Left ventricle myocardium inferior (tissue), 1 donor: ENCODE data around the gene SRP68. TPM values are rescaled to one million over a fixed set of nuclear protein-coding genes. Genes with fewer than 3 reads are reported as not detected.
"Not testable (repeated sequence)": the region's sequence is repeated elsewhere in the genome, so short reads cannot be mapped to it uniquely, and the experiment has no call there.

Experiments used
- DNase-seq: peaks from one replicate; pipeline ENCODE4 v3.0.0-alpha.2; 2020
- H3K27ac ChIP-seq: fragments of 200-600 bp; replicated peaks from 2 replicates; pipeline ENCODE4 v1.8.0; 2021
- H3K27me3 ChIP-seq: fragments of 200-600 bp; 2 replicates; pipeline ENCODE4 v1.8.0; 2021; ENCODE audit warnings: low read depth
- H3K36me3 ChIP-seq: fragments of 200-600 bp; 2 replicates; pipeline ENCODE4 v1.8.0; 2021
- H3K4me1 ChIP-seq: fragments of 200-600 bp; 2 replicates; pipeline ENCODE4 v1.8.0; 2021
- H3K4me3 ChIP-seq: fragments of 200-600 bp; 2 replicates; pipeline ENCODE4 v1.8.0; 2021; ENCODE audit warnings: mild to moderate bottlenecking, moderate library complexity
- H3K9me3 ChIP-seq: fragments of 200-600 bp; replicated peaks from 2 replicates; pipeline ENCODE4 v1.8.0; 2021
- CTCF ChIP-seq: fragments of 200-600 bp; IDR thresholded peaks from 2 replicates; pipeline ENCODE4 v1.8.0; 2021; ENCODE audit warnings: antibody characterized with exemption, mild to moderate bottlenecking, borderline replicate concordance
- intact Hi-C: fragments of 100-400 bp; cut with micrococcal nuclease; formaldehyde crosslinking; loops from one replicate; pipeline ENCODE4 v1.11.0; 2022
- total RNA-seq: library from RNA; stranded (reverse); fragmentation: NEBNext Ultra II Directional; extraction: Animal tissue kit (Norgen Biotek cat#: 25700); gene quantifications from one replicate; pipeline ENCODE4 v1.2.1, GENCODE V29; 2021
- donor health status: DM: no; HTN: yes; CAD: no; lungs with severe emphysema.

Gene SRP68
- total RNA-seq, 1 donor from 2014 or later = 57.4 TPM

- intact Hi-C loops = no loop called here
- no peak for DNase-seq
Observed at GRCh38 chr17:76049836-76050537, 22.3 kb downstream of the SRP68 start.

GRCh38 chr17:76049239-76049638 is 23.1 kb downstream of the SRP68 start:
- Histone ChIP-seq H3K4me1 (peaks cover 7% of the 10 kb centered on the region), H3K27me3 (no peaks in the 10 kb centered on the region), H3K9me3 (no peaks in the 10 kb centered on the region), H3K4me3 (no peak overlapping the region), H3K27ac (no peak overlapping the region), H3K36me3 (peaks cover 99% of the 10 kb centered on the region)
- no peak for TF ChIP-seq CTCF
- no peak for DNase-seq
- intact Hi-C loops = no loop called here

More at GRCh38 chr17:76049836-76050537, 22.3 kb downstream of the SRP68 start:
- peaks cover 7% of the 10 kb centered on the region for H3K4me1 ChIP-seq
- no peak for TF ChIP-seq CTCF
- no peak overlapping the region for H3K4me3 ChIP-seq
- no peaks in the 10 kb centered on the region for H3K9me3 ChIP-seq
- no peak overlapping the region for H3K27ac ChIP-seq
- H3K36me3 ChIP-seq = peaks cover 99% of the 10 kb centered on the region
- no peaks in the 10 kb centered on the region for H3K27me3 ChIP-seq

GRCh38 chr17:76048711-76049110 is 23.6 kb downstream of the SRP68 start:
- no peak for TF ChIP-seq CTCF
- Histone ChIP-seq H3K9me3 (no peaks in the 10 kb centered on the region), H3K27me3 (no peaks in the 10 kb centered on the region), H3K27ac (no peak overlapping the region), H3K4me3 (no peak overlapping the region), H3K36me3 (peaks cover 99% of the 10 kb centered on the region), H3K4me1 (peaks cover 7% of the 10 kb centered on the region)
- no peak for DNase-seq
- intact Hi-C loops = no loop called here

- Histone ChIP-seq H3K27ac (no peak overlapping the region), H3K36me3 (peaks cover 99% of the 10 kb centered on the region)
- no peak for TF ChIP-seq CTCF
Observed at GRCh38 chr17:76048025-76048605, 24.2 kb downstream of the SRP68 start.

GRCh38 chr17:76046064-76046463 is 26.3 kb downstream of the SRP68 start:
- no peak overlapping the region for H3K27ac ChIP-seq
- no peaks in the 10 kb centered on the region for H3K9me3 ChIP-seq
- no peaks in the 10 kb centered on the region for H3K27me3 ChIP-seq
- H3K4me1 ChIP-seq = peaks cover 5% of the 10 kb centered on the region
- DNase-seq = no peak
- no peak overlapping the region for H3K4me3 ChIP-seq
- intact Hi-C loops = no loop called here
- TF ChIP-seq CTCF = no peak
- peaks cover 100% of the 10 kb centered on the region for H3K36me3 ChIP-seq

More at GRCh38 chr17:76048025-76048605, 24.2 kb downstream of the SRP68 start:
- Histone ChIP-seq H3K4me1 (peaks cover 7% of the 10 kb centered on the region), H3K9me3 (no peaks in the 10 kb centered on the region), H3K4me3 (no peak overlapping the region), H3K27me3 (no peaks in the 10 kb centered on the region)
- DNase-seq = no peak
- intact Hi-C loops = no loop called here

GRCh38 chr17:76044475-76045007 is 27.8 kb downstream of the SRP68 start:
- H3K36me3 ChIP-seq = peaks cover 100% of the 10 kb centered on the region
- intact Hi-C loops, DNase-seq, H3K27ac ChIP-seq, H3K9me3 ChIP-seq, H3K27me3 ChIP-seq, H3K4me3 ChIP-seq, H3K4me1 ChIP-seq: not testable (repeated sequence)

- H3K27ac ChIP-seq, H3K4me1 ChIP-seq, H3K4me3 ChIP-seq, H3K9me3 ChIP-seq, DNase-seq, intact Hi-C loops, H3K27me3 ChIP-seq: not testable (repeated sequence)
- peaks cover 99% of the 10 kb centered on the region for H3K36me3 ChIP-seq
Observed at GRCh38 chr17:76042868-76043267, 29.4 kb downstream of the SRP68 start.
